Measurements from ENCODE around the gene INPP5A. TPM values are rescaled to one million over a fixed set of nuclear protein-coding genes. Genes with fewer than 3 reads are reported as not detected.
"Not testable (repeated sequence)": the region's sequence is repeated elsewhere in the genome, so short reads cannot be mapped to it uniquely, and the experiment has no call there.

INPP5A gene
- total RNA-seq, 1 donor from 2014 or later, result 14.2 TPM

DNA sequence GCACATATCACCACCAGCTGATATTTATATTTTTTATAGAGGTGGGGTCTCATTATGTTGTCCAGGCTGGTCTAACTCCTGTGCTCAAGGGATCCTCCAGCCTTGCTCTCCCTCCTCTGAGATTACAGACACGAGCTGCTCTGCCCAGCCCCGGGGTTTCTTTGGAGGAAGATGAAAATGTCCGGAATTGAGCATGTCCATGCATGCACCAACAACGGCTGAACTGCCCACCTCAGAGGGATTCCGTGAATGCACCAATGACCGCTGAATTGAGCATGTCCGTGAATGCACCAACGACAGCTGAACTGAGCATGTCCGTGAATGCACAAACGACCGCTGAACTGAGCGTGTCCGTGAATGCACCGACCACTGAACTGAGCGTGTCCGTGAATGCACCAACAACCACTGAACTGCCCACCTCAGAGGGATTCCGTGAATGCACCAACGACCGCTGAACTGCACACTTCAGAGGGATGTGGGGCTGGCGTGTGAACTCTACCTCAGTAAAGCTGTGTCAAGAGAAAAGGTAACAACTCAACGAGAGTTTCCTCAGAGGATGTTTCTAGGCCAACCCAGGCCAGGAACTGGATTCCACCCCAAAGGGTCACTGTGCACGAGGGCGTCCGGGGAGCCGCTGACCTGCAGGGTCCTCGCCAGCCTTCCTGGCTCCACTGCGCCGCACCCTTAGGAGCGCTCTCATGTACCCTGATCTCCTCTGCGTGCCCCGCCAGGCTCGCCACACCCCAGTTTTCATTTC, 34.9 kb upstream of the INPP5A start:
- Histone ChIP-seq H4K20me1 (ENCODE audit: low read depth) (no peaks in the 10 kb centered on the region), H3K27ac (no peak overlapping the region), H3K36me3 (no peaks in the 10 kb centered on the region), H3K4me1 (no peaks in the 10 kb centered on the region), H3K27me3 (no peaks in the 10 kb centered on the region), H3K9ac (no peak overlapping the region), H3K4me3 (no peak overlapping the region), H3K9me3 (ENCODE audit: low read depth) (no peaks in the 10 kb centered on the region), H3K79me2 (ENCODE audit: low read depth) (no peaks in the 10 kb centered on the region), H2AFZ (replicated peaks) (no peak overlapping the region), H3K4me2 (no peak overlapping the region), H3F3A (ENCODE audit: low read depth) (no peaks in the 10 kb centered on the region)
- TF ChIP-seq EZH2phosphoT487 (IDR thresholded peaks at IDR 0.05) (no peak), EZH2 (IDR thresholded peaks at IDR 0.05) (no peak)
- TF ChIP-seq, protein P1, sequence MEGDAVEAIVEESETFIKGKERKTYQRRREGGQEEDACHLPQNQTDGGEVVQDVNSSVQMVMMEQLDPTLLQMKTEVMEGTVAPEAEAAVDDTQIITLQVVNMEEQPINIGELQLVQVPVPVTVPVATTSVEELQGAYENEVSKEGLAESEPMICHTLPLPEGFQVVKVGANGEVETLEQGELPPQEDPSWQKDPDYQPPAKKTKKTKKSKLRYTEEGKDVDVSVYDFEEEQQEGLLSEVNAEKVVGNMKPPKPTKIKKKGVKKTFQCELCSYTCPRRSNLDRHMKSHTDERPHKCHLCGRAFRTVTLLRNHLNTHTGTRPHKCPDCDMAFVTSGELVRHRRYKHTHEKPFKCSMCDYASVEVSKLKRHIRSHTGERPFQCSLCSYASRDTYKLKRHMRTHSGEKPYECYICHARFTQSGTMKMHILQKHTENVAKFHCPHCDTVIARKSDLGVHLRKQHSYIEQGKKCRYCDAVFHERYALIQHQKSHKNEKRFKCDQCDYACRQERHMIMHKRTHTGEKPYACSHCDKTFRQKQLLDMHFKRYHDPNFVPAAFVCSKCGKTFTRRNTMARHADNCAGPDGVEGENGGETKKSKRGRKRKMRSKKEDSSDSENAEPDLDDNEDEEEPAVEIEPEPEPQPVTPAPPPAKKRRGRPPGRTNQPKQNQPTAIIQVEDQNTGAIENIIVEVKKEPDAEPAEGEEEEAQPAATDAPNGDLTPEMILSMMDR (IDR thresholded peaks at IDR 0.05), result no peak
- H3K9me3 Mint-ChIP-seq, result peaks cover 2% of the 10 kb centered on the region
- H3K4me1 Mint-ChIP-seq, result no peaks in the 10 kb centered on the region
- DNase-seq (ENCODE audit: low spot score), result no peak
- peaks cover 2% of the 10 kb centered on the region for H3K36me3 Mint-ChIP-seq
- no peak overlapping the region for H3K27ac Mint-ChIP-seq
- peaks cover 2% of the 10 kb centered on the region for H3K27me3 Mint-ChIP-seq (ENCODE audit: insufficient read depth, low read depth)
- H3K4me3 Mint-ChIP-seq, result no peak overlapping the region

DNA sequence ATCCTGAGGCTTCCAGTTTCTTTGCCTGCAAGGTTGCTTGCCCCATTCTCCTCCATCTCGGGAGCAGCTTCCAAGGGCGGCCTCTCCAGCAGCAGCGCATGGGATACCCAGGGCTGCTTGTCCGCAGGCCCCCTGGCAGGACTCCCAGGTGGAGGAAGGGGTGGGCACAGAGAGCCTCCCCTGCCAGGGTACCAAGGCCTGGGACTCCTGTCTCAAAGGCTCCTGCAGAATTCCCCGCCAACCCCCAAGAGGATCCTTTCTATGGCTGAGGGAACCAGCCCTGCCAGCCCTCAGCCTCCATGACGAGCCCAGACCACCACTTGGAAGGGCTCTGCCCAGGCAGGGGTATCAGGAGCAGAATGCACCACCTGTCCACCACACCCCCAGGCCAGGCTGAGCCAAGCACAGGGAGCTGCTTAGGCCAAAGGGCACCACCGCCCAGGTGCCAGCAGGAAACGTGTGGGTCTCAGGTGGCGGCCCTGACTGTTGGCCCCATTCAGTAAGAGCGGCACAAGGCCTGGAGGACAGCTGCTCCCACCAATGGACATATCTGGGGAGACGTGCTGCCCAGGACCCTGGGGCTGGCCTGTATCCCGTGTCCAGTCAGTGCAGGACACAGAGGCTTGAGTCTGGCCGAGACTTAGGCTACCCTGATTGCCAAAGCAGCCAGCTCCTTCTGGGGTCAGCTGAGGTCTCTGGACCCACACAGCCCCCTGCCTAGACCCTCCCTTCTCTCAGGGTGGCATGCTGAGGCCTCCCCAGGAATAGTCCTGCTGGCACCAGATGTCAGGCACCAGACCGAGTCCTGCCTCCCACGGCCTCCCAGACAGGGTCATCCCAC, 33.8 kb upstream of the INPP5A start:
- Histone ChIP-seq H3K36me3 (no peaks in the 10 kb centered on the region), H3K4me1 (no peaks in the 10 kb centered on the region), H3K27ac (no peak overlapping the region), H3F3A (ENCODE audit: low read depth) (no peaks in the 10 kb centered on the region), H3K27me3 (no peaks in the 10 kb centered on the region), H3K9ac (no peak overlapping the region), H3K79me2 (ENCODE audit: low read depth) (no peaks in the 10 kb centered on the region), H2AFZ (replicated peaks) (no peak overlapping the region), H3K4me3 (no peak overlapping the region), H3K9me3 (ENCODE audit: low read depth) (no peaks in the 10 kb centered on the region), H3K4me2 (no peak overlapping the region), H4K20me1 (ENCODE audit: low read depth) (no peaks in the 10 kb centered on the region)
- TF ChIP-seq, protein P1 (IDR thresholded peaks at IDR 0.05), result no peak
- TF ChIP-seq EZH2 (IDR thresholded peaks at IDR 0.05), result no peak
- TF ChIP-seq EZH2phosphoT487 (IDR thresholded peaks at IDR 0.05), result no peak
- Mint-ChIP-seq H3K4me3 (no peak overlapping the region), H3K4me1 (no peaks in the 10 kb centered on the region), H3K36me3 (peaks cover 2% of the 10 kb centered on the region), H3K27me3 (ENCODE audit: insufficient read depth, low read depth) (peaks cover 2% of the 10 kb centered on the region), H3K27ac (no peak overlapping the region), H3K9me3 (peaks cover 2% of the 10 kb centered on the region)
- no peak for DNase-seq (ENCODE audit: low spot score)

DNA sequence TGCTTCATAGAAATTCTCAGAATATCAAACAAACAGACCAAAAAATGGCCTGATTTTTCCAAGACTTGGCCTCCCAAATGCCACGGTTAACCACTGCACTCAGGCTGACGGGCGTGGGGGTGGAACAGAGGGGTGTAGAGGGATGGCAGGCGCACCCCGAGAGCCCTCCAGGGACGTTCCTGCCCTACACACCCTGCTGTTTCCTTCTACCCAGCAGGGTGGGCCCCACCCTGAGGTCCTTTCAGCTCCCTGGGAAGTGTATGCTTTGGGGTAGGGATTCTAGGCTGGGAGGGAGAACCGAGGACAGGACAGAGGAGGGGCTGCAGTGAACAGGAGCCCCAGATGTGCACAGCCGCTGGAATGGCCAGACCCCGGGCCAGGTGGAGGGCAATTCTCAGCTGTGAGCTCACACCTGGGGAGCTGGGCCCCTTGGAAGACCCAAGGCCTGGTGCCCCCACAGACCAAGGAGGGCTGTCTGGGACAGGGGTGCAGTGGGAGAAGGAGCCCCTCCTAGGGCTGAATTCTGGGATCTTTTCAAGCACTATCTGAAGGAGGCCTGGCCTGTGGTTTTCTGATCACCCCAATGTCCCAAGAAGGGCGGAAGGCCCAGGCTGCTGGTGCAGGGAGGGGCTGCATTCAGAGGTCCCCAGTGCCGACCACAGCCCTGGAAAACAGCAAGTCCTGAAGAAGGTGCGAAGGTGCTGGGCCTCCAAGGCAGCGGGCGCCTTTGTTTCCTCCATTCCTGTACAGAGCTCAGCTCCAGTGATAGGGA, 32.9 kb upstream of the INPP5A start:
- H3K4me3 ChIP-seq, result no peak overlapping the region
- no peaks in the 10 kb centered on the region for H3K9me3 ChIP-seq (ENCODE audit: low read depth)
- H3K27ac Mint-ChIP-seq, result no peak overlapping the region
- H3K4me1 Mint-ChIP-seq, result peaks cover 3% of the 10 kb centered on the region
- H4K20me1 ChIP-seq (ENCODE audit: low read depth), result no peaks in the 10 kb centered on the region
- no peaks in the 10 kb centered on the region for H3K4me1 ChIP-seq
- no peak overlapping the region for H3K4me2 ChIP-seq
- TF ChIP-seq, protein P1 (IDR thresholded peaks at IDR 0.05), result no peak
- TF ChIP-seq EZH2phosphoT487 (IDR thresholded peaks at IDR 0.05) (no peak), EZH2 (IDR thresholded peaks at IDR 0.05) (no peak)
- no peaks in the 10 kb centered on the region for H3F3A ChIP-seq (ENCODE audit: low read depth)
- H3K27me3 ChIP-seq, result no peaks in the 10 kb centered on the region
- H3K36me3 ChIP-seq, result no peaks in the 10 kb centered on the region
- no peak overlapping the region for H2AFZ ChIP-seq (replicated peaks)
- H3K36me3 Mint-ChIP-seq, result peaks cover 2% of the 10 kb centered on the region
- no peaks in the 10 kb centered on the region for H3K79me2 ChIP-seq (ENCODE audit: low read depth)
- H3K27ac ChIP-seq, result no peak overlapping the region
- H3K9ac ChIP-seq, result no peak overlapping the region
- no peak overlapping the region for H3K4me3 Mint-ChIP-seq
- H3K9me3 Mint-ChIP-seq, result peaks cover 2% of the 10 kb centered on the region
- peaks cover 2% of the 10 kb centered on the region for H3K27me3 Mint-ChIP-seq (ENCODE audit: insufficient read depth, low read depth)
- DNase-seq (ENCODE audit: low spot score), result no peak

- not testable (repeated sequence) for H3K4me3 ChIP-seq; DNase-seq (ENCODE audit: low spot score); H3K27ac ChIP-seq; H4K20me1 ChIP-seq (ENCODE audit: low read depth); H3K27me3 Mint-ChIP-seq (ENCODE audit: insufficient read depth, low read depth); H3K79me2 ChIP-seq (ENCODE audit: low read depth); H3K36me3 ChIP-seq; H3K9ac ChIP-seq; H3K4me1 Mint-ChIP-seq; H3K36me3 Mint-ChIP-seq; H3K9me3 Mint-ChIP-seq; H3K27me3 ChIP-seq; H3K4me3 Mint-ChIP-seq; H3F3A ChIP-seq (ENCODE audit: low read depth); H2AFZ ChIP-seq (replicated peaks); H3K4me1 ChIP-seq; H3K4me2 ChIP-seq; H3K9me3 ChIP-seq (ENCODE audit: low read depth); H3K27ac Mint-ChIP-seq
Observed at GRCh38 chr10:132505546-132505945, 32.0 kb upstream of the INPP5A start.
